Measurements from ENCODE around the gene MSANTD2. TPM values are rescaled to one million over a fixed set of nuclear protein-coding genes. Genes with fewer than 3 reads are reported as not detected.
A peak's percentile ranks its signal among the peaks of the same experiment; 100 is the strongest.

The MSANTD2 gene
- total and polyA plus RNA-seq, 7 experiments from 2014 or later: 3.8 to 29.5 (median 12.1) TPM

DNA sequence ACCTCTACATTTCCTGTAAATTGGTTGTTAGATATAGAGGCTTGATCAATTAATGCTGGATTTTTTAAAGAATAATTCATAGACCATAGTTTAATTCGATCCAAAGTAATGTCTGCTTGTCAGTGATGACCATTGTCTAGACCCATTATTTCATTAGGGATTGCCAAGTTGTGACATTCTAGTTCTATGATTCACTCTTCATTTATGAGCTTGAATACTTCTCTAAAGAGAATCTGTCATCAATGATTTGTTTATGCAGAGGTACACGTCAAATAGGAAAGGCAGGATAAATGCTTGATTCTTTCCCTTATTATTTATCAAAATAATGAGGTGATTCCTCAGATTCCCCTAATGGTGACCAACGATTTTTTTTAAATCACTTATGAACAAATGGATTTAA is 41.0 kb upstream of the MSANTD2 start:
- DNase-seq (no peak), ATAC-seq (no peak)
- H3K36me3 ChIP-seq (ENCODE audit: control insufficient read depth in 2 of 3, insufficient read depth in 3 of 3, low read length in 3 of 3): no peaks in the 10 kb centered on the region
- peaks cover 7 to 36% (median 17%) of the 10 kb centered on the region in 7 donors for H3K4me1 Mint-ChIP-seq
- H3K4me3 ChIP-seq (ENCODE audit: low read length): no peak overlapping the region
- H3K4me1 ChIP-seq (ENCODE audit: control insufficient read depth in 2 of 2, insufficient read depth in 2 of 2, low read length in 2 of 2): no peaks in the 10 kb centered on the region
- H3K36me3 Mint-ChIP-seq: no peaks in the 10 kb centered on the region
- POLR2A ChIA-PET: no interaction called here
- H3K27ac Mint-ChIP-seq: no peak overlapping the region
- intact Hi-C loops (cut with micrococcal nuclease): no loop called here
- H3K9me3 ChIP-seq (ENCODE audit: control insufficient read depth in 2 of 3, low read length in 3 of 3): no peaks in the 10 kb centered on the region
- peaks cover 22 to 34% of the 10 kb centered on the region in 2 donors for H3K27me3 ChIP-seq (ENCODE audit: control insufficient read depth in 2 of 2, insufficient read depth in 2 of 2, low read length in 2 of 2)
- CTCF ChIA-PET: interaction anchor here (0.5 kb wide), 1 partner anchor 197 kb away, joined by 3 read pairs; no protein-coding TSS in a partner anchor
- H3K4me3 Mint-ChIP-seq: peak overlapping the region in 1 of 10 donors; percentile 75
- peaks cover 0 to 5% (median 0%) of the 10 kb centered on the region in 11 donors for H3K9me3 Mint-ChIP-seq
- H3K27ac ChIP-seq (ENCODE audit: low read depth, low read length): no peak overlapping the region
- H3K27me3 Mint-ChIP-seq: peaks cover 71 to 92% (median 84%) of the 10 kb centered on the region in 5 donors

GRCh38 chr11:124840666-124841065 is 40.5 kb upstream of the MSANTD2 start:
- CTCF ChIA-PET: no interaction called here
- ATAC-seq: no peak
- peaks cover 68 to 92% (median 83%) of the 10 kb centered on the region in 5 donors for H3K27me3 Mint-ChIP-seq

GRCh38 chr11:124839972-124840621 is 39.9 kb upstream of the MSANTD2 start:
- CTCF ChIA-PET: interaction anchor here (1.0 kb wide), 1 partner anchor 42 kb away, joined by 4 read pairs; no protein-coding TSS in a partner anchor
- Histone ChIP-seq H3K9me3 (ENCODE audit: control insufficient read depth in 2 of 3, low read length in 3 of 3) (no peaks in the 10 kb centered on the region), H3K36me3 (ENCODE audit: control insufficient read depth in 2 of 3, insufficient read depth in 3 of 3, low read length in 3 of 3) (no peaks in the 10 kb centered on the region), H3K27ac (ENCODE audit: low read depth, low read length) (no peak overlapping the region), H3K4me1 (ENCODE audit: control insufficient read depth in 2 of 2, insufficient read depth in 2 of 2, low read length in 2 of 2) (no peaks in the 10 kb centered on the region), H3K27me3 (ENCODE audit: control insufficient read depth in 2 of 2, insufficient read depth in 2 of 2, low read length in 2 of 2) (peaks cover 20 to 34% of the 10 kb centered on the region in 2 donors), H3K4me3 (ENCODE audit: low read length) (no peak overlapping the region)
- ATAC-seq (no peak), DNase-seq (peak in 1 of 9 donors; percentile 16)
- POLR2A ChIA-PET: interaction anchor here (0.7 kb wide), 1 partner anchor 171 kb away, joined by 4 read pairs; no protein-coding TSS in a partner anchor
- Mint-ChIP-seq H3K9me3 (peaks cover 0 to 5% (median 0%) of the 10 kb centered on the region in 11 donors), H3K4me3 (peak overlapping the region; percentile 16 to 75 (median 68)), H3K27ac (no peak overlapping the region), H3K4me1 (peaks cover 9 to 37% (median 20%) of the 10 kb centered on the region in 7 donors), H3K36me3 (no peaks in the 10 kb centered on the region), H3K27me3 (peaks cover 63 to 89% (median 81%) of the 10 kb centered on the region in 5 donors)
- intact Hi-C loops (cut with micrococcal nuclease): loop anchor here (5.0 kb wide), 2 partner anchors 423 to 768 kb away; no protein-coding TSS in a partner anchor

More at GRCh38 chr11:124840666-124841065, 40.5 kb upstream of the MSANTD2 start:
- Histone ChIP-seq H3K4me3 (ENCODE audit: low read length) (no peak overlapping the region), H3K36me3 (ENCODE audit: control insufficient read depth in 2 of 3, insufficient read depth in 3 of 3, low read length in 3 of 3) (no peaks in the 10 kb centered on the region), H3K4me1 (ENCODE audit: control insufficient read depth in 2 of 2, insufficient read depth in 2 of 2, low read length in 2 of 2) (no peaks in the 10 kb centered on the region), H3K9me3 (ENCODE audit: control insufficient read depth in 2 of 3, low read length in 3 of 3) (no peaks in the 10 kb centered on the region), H3K27me3 (ENCODE audit: control insufficient read depth in 2 of 2, insufficient read depth in 2 of 2, low read length in 2 of 2) (peaks cover 22 to 34% of the 10 kb centered on the region in 2 donors), H3K27ac (ENCODE audit: low read depth, low read length) (no peak overlapping the region)
- peaks cover 0 to 5% (median 0%) of the 10 kb centered on the region in 11 donors for H3K9me3 Mint-ChIP-seq
- DNase-seq: no peak
- H3K4me1 Mint-ChIP-seq: peaks cover 9 to 38% (median 20%) of the 10 kb centered on the region in 7 donors
- H3K4me3 Mint-ChIP-seq: peak overlapping the region in 3 of 10 donors; percentile 12 to 75 (median 66)
- no peak overlapping the region for H3K27ac Mint-ChIP-seq
- POLR2A ChIA-PET: no interaction called here
- intact Hi-C loops (cut with micrococcal nuclease): no loop called here
- H3K36me3 Mint-ChIP-seq: no peaks in the 10 kb centered on the region

DNA sequence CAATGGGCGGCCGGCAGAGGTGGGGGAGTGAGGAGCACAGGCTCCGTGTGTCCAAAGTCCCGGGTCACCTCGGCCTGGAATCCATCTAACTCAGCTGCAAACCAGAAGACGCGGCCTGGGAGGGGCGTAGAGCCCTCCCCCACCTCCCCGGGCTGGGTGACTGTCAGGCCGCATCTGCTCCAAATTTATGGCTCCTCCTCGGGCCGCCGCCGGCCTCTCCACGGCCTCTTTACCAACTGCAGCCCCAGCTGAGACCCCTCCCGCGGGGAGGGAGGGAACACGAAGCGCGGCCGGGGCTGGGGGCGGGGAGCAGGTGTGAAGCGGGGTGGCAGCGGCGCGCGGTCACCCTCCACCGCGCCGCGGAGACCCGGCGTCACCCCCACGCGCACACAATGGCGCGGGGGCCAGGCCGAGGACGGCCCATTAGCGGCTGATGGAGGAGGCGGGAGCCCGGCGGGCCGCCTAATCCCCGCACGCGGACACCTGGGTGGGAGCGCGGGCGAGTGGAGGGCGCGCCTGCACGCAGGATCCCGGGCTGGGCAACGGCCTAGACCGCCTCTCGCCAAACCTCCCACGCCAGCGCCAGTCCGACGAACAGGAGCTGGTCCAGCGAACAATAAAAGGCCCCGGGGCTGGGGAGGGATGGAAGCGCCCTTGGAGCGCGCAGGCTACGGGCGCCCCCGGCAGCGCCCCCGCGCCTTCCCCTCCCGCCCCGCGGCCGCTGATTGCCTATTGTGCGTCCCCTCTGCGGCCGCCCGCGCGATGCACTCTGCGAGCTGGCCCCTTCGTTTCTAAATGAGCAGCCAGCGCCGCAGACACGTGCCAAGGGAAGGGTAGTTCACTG is 39.1 kb upstream of the MSANTD2 start:
- peak overlapping the region in 9 of 10 donors; percentile 39 to 75 (median 69) for H3K4me3 Mint-ChIP-seq
- H3K9me3 Mint-ChIP-seq: peaks cover 0 to 5% (median 0%) of the 10 kb centered on the region in 11 donors
- Histone ChIP-seq H3K36me3 (ENCODE audit: control insufficient read depth in 2 of 3, insufficient read depth in 3 of 3, low read length in 3 of 3) (no peaks in the 10 kb centered on the region), H3K9me3 (ENCODE audit: control insufficient read depth in 2 of 3, low read length in 3 of 3) (no peaks in the 10 kb centered on the region), H3K4me3 (ENCODE audit: low read length) (no peak overlapping the region), H3K4me1 (ENCODE audit: control insufficient read depth in 2 of 2, insufficient read depth in 2 of 2, low read length in 2 of 2) (no peaks in the 10 kb centered on the region), H3K27ac (ENCODE audit: low read depth, low read length) (no peak overlapping the region), H3K27me3 (ENCODE audit: control insufficient read depth in 2 of 2, insufficient read depth in 2 of 2, low read length in 2 of 2) (peaks cover 18 to 28% of the 10 kb centered on the region in 2 donors)
- peaks cover 9 to 32% (median 20%) of the 10 kb centered on the region in 7 donors for H3K4me1 Mint-ChIP-seq
- H3K27ac Mint-ChIP-seq: no peak overlapping the region
- H3K27me3 Mint-ChIP-seq: peaks cover 55 to 88% (median 73%) of the 10 kb centered on the region in 5 donors
- ATAC-seq (no peak), DNase-seq (peak in 1 of 9 donors; percentile 12)
- no peaks in the 10 kb centered on the region for H3K36me3 Mint-ChIP-seq
- POLR2A ChIA-PET: interaction anchor here (0.7 kb wide), 1 partner anchor 170 kb away, joined by 4 read pairs; no protein-coding TSS in a partner anchor
- intact Hi-C loops (cut with micrococcal nuclease): loop anchor here (5.0 kb wide), 2 partner anchors 422 to 767 kb away; no protein-coding TSS in a partner anchor
- CTCF ChIA-PET: interaction anchor here (1.0 to 2.0 kb wide), 3 partner anchors 42 to 195 kb away, joined by 4 to 8 read pairs (median 6); no protein-coding TSS in a partner anchor

DNA sequence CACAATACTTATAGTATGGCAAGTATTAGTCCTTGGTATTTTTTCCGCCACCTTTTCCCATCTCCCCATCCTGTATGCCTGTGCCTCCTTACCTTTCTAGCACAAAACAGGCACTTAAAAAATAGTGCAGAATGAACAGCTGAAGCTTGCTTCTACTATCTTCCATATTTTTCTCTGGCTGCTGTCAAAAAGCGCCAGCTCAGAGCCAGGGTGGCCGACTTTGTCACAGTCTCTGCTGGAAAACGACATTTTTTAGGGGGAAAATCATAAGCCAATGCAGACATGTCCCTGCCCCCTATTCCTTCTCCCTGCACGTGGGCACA is 38.6 kb upstream of the MSANTD2 start:
- Mint-ChIP-seq H3K9me3 (peaks cover 0 to 5% (median 0%) of the 10 kb centered on the region in 11 donors), H3K4me3 (peak overlapping the region in 7 of 10 donors; percentile 22 to 58 (median 47)), H3K27ac (no peak overlapping the region)

GRCh38 chr11:124837491-124837856 is 37.3 kb upstream of the MSANTD2 start:
- Mint-ChIP-seq H3K27me3 (peaks cover 58 to 85% (median 67%) of the 10 kb centered on the region in 5 donors), H3K36me3 (no peaks in the 10 kb centered on the region), H3K9me3 (peaks cover 0 to 5% (median 0%) of the 10 kb centered on the region in 11 donors), H3K4me1 (peaks cover 9 to 25% (median 16%) of the 10 kb centered on the region in 7 donors), H3K4me3 (peak overlapping the region in 6 of 10 donors; percentile 3 to 83 (median 74)), H3K27ac (peak overlapping the region in 1 of 9 donors; percentile 35)
- CTCF ChIA-PET: interaction anchor here (0.6 to 6.8 kb wide), 15 partner anchors 9 to 220 kb away, joined by 3 to 58 read pairs (median 4); no protein-coding TSS in a partner anchor
- POLR2A ChIA-PET: interaction anchor here (0.8 to 0.9 kb wide), 3 partner anchors 39 to 731 kb away, joined by 3 read pairs; no protein-coding TSS in a partner anchor
- Histone ChIP-seq H3K27me3 (ENCODE audit: control insufficient read depth in 2 of 2, insufficient read depth in 2 of 2, low read length in 2 of 2) (peaks cover 18 to 20% of the 10 kb centered on the region in 2 donors), H3K4me3 (ENCODE audit: low read length) (no peak overlapping the region), H3K4me1 (ENCODE audit: control insufficient read depth in 2 of 2, insufficient read depth in 2 of 2, low read length in 2 of 2) (no peaks in the 10 kb centered on the region), H3K27ac (ENCODE audit: low read depth, low read length) (no peak overlapping the region), H3K9me3 (ENCODE audit: control insufficient read depth in 2 of 3, low read length in 3 of 3) (no peaks in the 10 kb centered on the region), H3K36me3 (ENCODE audit: control insufficient read depth in 2 of 3, insufficient read depth in 3 of 3, low read length in 3 of 3) (no peaks in the 10 kb centered on the region)
- peak; percentile 63 for ATAC-seq
- peak in 5 of 9 donors; percentile 13 to 35 (median 33) for DNase-seq
- intact Hi-C loops (cut with micrococcal nuclease): loop anchor here (1.0 to 5.0 kb wide), 11 partner anchors 29 to 765 kb away; partner anchors contain the start of gene MSANTD2 (in 2 of the 2)

More for the DNA sequence above, 38.6 kb upstream of the MSANTD2 start:
- Mint-ChIP-seq H3K36me3 (no peaks in the 10 kb centered on the region), H3K27me3 (peaks cover 55 to 86% (median 67%) of the 10 kb centered on the region in 5 donors), H3K4me1 (peaks cover 9 to 32% (median 20%) of the 10 kb centered on the region in 7 donors)
- H3K4me3 ChIP-seq (ENCODE audit: low read length): no peak overlapping the region
- no peaks in the 10 kb centered on the region for H3K4me1 ChIP-seq (ENCODE audit: control insufficient read depth in 2 of 2, insufficient read depth in 2 of 2, low read length in 2 of 2)
- H3K27ac ChIP-seq (ENCODE audit: low read depth, low read length): no peak overlapping the region
- H3K27me3 ChIP-seq (ENCODE audit: control insufficient read depth in 2 of 2, insufficient read depth in 2 of 2, low read length in 2 of 2): peaks cover 18 to 23% of the 10 kb centered on the region in 2 donors
- DNase-seq (no peak), ATAC-seq (no peak)
- intact Hi-C loops (cut with micrococcal nuclease): loop anchor here (5.0 kb wide), 2 partner anchors 421 to 766 kb away; no protein-coding TSS in a partner anchor
- H3K36me3 ChIP-seq (ENCODE audit: control insufficient read depth in 2 of 3, insufficient read depth in 3 of 3, low read length in 3 of 3): no peaks in the 10 kb centered on the region
- ChIA-PET CTCF (interaction anchor here (1.1 to 6.8 kb wide), 8 partner anchors 38 to 211 kb away, joined by 3 to 58 read pairs (median 4); no protein-coding TSS in a partner anchor), POLR2A (interaction anchor here (0.9 to 1.2 kb wide), 3 partner anchors 115 to 170 kb away, joined by 3 to 4 read pairs (median 3); partner anchors contain the start of gene CCDC15)
- no peaks in the 10 kb centered on the region for H3K9me3 ChIP-seq (ENCODE audit: control insufficient read depth in 2 of 3, low read length in 3 of 3)
